H1 (cell line): ENCODE results near the gene CLCNKB.
"Not testable (repeated sequence)": the region's sequence is repeated elsewhere in the genome, so short reads cannot be mapped to it uniquely, and the experiment has no call there.

Experiments used
- ATF2 ChIP-seq: IDR thresholded peaks from 2 replicates; pipeline ENCODE4 v1.6.1; 2012; ENCODE audit warnings: low read length, inconsistent platforms
- ATF3 ChIP-seq: IDR thresholded peaks from 2 replicates; pipeline ENCODE4 v1.6.1; 2011; ENCODE audit warnings: low read depth, mild to moderate bottlenecking, low read length; ENCODE audit not compliant: insufficient read depth
- CREB1 ChIP-seq: IDR thresholded peaks from 2 replicates; pipeline ENCODE4 v1.6.1; 2012; ENCODE audit warnings: inconsistent platforms
- CTCF ChIP-seq, 3 experiments: IDR thresholded peaks; 1 replicate in 2 of 3; 2 replicates in 1 of 3; pipeline versions ENCODE4 v1.5.1 to v1.6.1; 2011; ENCODE audit warnings: low read length in 3 of 3, mild to moderate bottlenecking in 3 of 3, inconsistent platforms in 2 of 3, low read depth in 1 of 3, moderate library complexity in 1 of 3; ENCODE audit not compliant: insufficient read depth in 1 of 3; ENCODE audit errors: control extremely low read depth in 1 of 3
- EP300 ChIP-seq, 2 experiments: IDR thresholded peaks; 1 replicate in 1 of 2; 2 replicates in 1 of 2; pipeline ENCODE4 v1.6.1; 2011 to 2012; ENCODE audit warnings: low read depth in 2 of 2, low read length in 2 of 2, mild to moderate bottlenecking in 2 of 2, borderline replicate concordance in 1 of 2, inconsistent platforms in 1 of 2, moderate library complexity in 1 of 2
- POLR2A ChIP-seq, 2 experiments: IDR thresholded peaks; 1 replicate in 1 of 2; 2 replicates in 1 of 2; pipeline ENCODE4 v1.6.1; 2011; ENCODE audit warnings: low read depth in 2 of 2, low read length in 2 of 2, mild to moderate bottlenecking in 2 of 2; ENCODE audit errors: control extremely low read depth in 1 of 2
- POLR2AphosphoS5 ChIP-seq: IDR thresholded peaks from 2 replicates; pipeline ENCODE4 v1.6.1; 2011; ENCODE audit warnings: low read depth, low read length
- RAD21 ChIP-seq, 2 experiments: IDR thresholded peaks in 1 of 2; conservative IDR thresholded peaks in 1 of 2; 2 replicates each; pipeline ENCODE4 v1.6.1; 2011; ENCODE audit warnings: low read depth in 2 of 2, low read length in 2 of 2, improper control_type of control experiment in 1 of 2, inconsistent platforms in 1 of 2, mild to moderate bottlenecking in 1 of 2, moderate library complexity in 1 of 2
- RNF2 ChIP-seq: fragments of 200-900, 300-1000 bp; sonication (generic); IDR thresholded peaks from 2 replicates; pipeline ENCODE4 v1.7.1; 2016; ENCODE audit warnings: borderline replicate concordance, low read depth, mild to moderate bottlenecking, antibody characterized with exemption, low read length; ENCODE audit not compliant: poor library complexity, severe bottlenecking; ENCODE audit errors: missing control alignments
- SIN3A ChIP-seq, 2 experiments: IDR thresholded peaks in 1 of 2; conservative IDR thresholded peaks in 1 of 2; 2 replicates each; pipeline ENCODE4 v1.6.1; 2011 to 2012; ENCODE audit warnings: low read length in 2 of 2, improper control_type of control experiment in 1 of 2, low read depth in 1 of 2, mild to moderate bottlenecking in 1 of 2
- SUZ12 ChIP-seq: fragments of 200-600 bp; sonication (generic); IDR thresholded peaks from 2 replicates; pipeline ENCODE4 v1.6.1; 2012; ENCODE audit warnings: mild to moderate bottlenecking, inconsistent platforms, low read length, moderate library complexity, mixed read lengths

- TF ChIP-seq CREB1; SIN3A (conservative IDR thresholded peaks at IDR 0.05 in 1 of 2, IDR thresholded peaks at IDR 0.05 in 1 of 2; ENCODE audit: low read depth in 1 of 2, low read length in 2 of 2); POLR2A (IDR thresholded peaks at IDR 0.05; ENCODE audit: control extremely low read depth in 1 of 2, low read depth in 2 of 2, low read length in 2 of 2); RNF2; SUZ12; POLR2AphosphoS5; ATF3; EP300 (IDR thresholded peaks at IDR 0.05; ENCODE audit: borderline replicate concordance in 1 of 2, low read depth in 2 of 2, low read length in 2 of 2); ATF2: not testable (repeated sequence)
- TF ChIP-seq CTCF (IDR thresholded peaks at IDR 0.05; ENCODE audit: control extremely low read depth in 1 of 3, insufficient read depth in 1 of 3, low read depth in 1 of 3, low read length in 3 of 3): peak in 1 of 3 experiments; percentile 5; a peak in 1 of 4 replicates
- TF ChIP-seq RAD21 (IDR thresholded peaks at IDR 0.05 in 1 of 2, conservative IDR thresholded peaks at IDR 0.05 in 1 of 2; ENCODE audit: low read depth in 2 of 2, low read length in 2 of 2): peak; percentile 29 to 31; a peak in 2 of 4 replicates
Observed at GRCh38 chr1:16026302-16026701, 17.3 kb upstream of the CLCNKB start.
